Activated T-helper 9 cell treated with anti-CD3 and anti-CD28 coated beads, Interleukin-2, amount 50 U/mL, for 16 hours (primary cell): ENCODE measurements around the gene TRIM50.
A peak's percentile ranks its signal among the peaks of the same experiment; 100 is the strongest.
"Not testable (repeated sequence)": the region's sequence is repeated elsewhere in the genome, so short reads cannot be mapped to it uniquely, and the experiment has no call there.

ENCODE experiments used
- DNase-seq: peaks from one replicate; pipeline ENCODE4 v3.0.0-alpha.2; 2020; ENCODE audit warnings: low read depth

Gene TRIM50

GRCh38 chr7:73313521-73313906 is 14.4 kb downstream of the TRIM50 start:
- DNase-seq, result no peak

DNA sequence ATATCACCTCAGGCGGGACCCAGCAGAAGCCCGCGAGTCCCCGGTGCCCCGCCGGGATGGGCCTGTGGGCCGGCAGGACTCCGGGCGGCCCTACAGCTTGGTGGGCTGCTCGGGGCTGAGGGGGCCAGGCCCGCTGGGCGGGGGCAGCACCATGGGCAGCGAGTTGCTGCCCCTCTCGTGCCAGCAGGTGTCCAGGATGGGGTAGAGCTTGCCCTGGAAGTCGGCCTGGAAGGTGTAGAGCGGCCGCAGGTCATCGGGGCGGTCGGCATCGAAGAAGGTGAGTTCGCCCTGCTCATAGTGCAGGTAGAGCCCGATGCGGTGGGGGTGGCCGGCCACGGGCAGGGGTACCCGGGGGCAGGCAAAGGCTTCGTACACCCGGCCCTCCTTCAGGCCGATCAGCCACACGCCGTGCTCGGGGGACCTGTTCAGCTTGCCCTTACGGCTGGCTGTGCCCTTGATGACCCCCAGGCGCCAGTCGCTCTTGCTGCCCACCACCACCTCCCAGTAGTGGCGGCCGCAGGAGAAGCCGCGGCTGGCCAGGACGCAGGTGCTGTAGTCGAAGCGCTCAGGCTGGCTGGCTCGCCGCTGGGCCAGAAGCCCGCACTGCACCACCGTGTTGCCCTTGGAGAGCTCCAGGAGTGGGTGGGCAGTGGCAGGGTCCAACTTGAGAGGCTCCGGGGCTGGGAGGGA is 14.9 kb downstream of the TRIM50 start:
- DNase-seq, result no peak

- not testable (repeated sequence) for DNase-seq
These were observed 16.5 kb downstream of the TRIM50 start for GRCh38 chr7:73311421-73311820.

DNA sequence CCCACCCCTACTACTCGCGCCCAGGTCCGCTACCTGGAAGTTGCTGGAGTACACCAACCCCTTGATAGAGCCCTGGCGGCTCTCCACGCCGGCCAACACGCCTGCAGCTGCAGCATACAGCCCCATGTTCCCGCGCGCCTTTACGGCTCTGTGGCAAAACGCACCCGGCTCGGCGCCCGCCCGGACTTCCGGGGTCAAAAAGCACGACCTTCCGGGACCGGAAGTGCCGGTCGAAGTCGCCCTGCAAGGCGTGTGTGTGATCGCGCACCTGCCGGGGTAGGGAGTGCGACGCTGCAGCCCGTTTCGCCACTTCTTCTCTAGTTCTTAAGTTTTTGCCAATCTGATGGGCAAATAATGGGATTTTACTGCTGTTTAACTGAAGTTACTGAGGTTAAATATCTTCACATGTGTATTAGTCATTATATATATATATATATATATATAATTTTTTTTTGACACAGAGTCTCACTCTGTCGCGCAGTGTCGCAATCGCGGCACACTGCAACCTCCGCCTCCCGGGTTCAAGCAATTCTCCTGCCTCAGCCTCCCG is 19.1 kb downstream of the TRIM50 start, which contains the start of gene NSUN5:
TSS of gene NSUN5 (minus strand) at position 162 of the 550 bp plus-strand sequence. CDS start at position 126, 36 bp downstream.
- DNase-seq, result peak; percentile 84

DNA sequence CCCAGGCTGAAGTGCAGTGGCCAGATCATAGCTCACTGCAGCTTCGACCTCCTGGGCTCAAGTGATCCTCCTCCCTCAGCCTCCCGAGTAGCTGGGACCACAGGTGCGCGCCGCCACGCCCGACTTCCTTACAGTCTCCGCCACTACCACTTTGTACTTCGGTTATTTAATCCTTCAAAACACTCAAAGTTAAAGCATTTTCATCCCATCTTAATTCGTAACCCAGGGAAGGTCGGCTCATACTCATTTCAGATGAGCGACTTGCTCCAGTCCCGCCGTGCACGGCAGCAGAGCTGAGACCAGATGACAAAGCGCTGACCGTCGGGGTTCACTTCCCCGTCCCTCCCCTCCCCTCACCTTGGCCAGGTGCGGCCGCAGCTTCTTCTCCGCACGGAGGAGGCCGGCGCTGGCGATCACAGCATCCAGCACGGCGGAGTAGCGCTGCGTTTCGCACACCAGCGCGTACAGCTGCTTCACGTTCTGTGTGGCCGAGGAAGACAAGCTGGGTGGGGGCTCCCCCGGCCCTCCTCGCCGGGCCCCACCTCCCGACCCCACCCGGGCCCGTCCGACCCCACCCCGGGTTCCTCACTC is 19.7 kb downstream of the TRIM50 start:
- DNase-seq, result no peak

GRCh38 chr7:73307436-73307835 is 20.4 kb downstream of the TRIM50 start:
- no peak for DNase-seq

DNA sequence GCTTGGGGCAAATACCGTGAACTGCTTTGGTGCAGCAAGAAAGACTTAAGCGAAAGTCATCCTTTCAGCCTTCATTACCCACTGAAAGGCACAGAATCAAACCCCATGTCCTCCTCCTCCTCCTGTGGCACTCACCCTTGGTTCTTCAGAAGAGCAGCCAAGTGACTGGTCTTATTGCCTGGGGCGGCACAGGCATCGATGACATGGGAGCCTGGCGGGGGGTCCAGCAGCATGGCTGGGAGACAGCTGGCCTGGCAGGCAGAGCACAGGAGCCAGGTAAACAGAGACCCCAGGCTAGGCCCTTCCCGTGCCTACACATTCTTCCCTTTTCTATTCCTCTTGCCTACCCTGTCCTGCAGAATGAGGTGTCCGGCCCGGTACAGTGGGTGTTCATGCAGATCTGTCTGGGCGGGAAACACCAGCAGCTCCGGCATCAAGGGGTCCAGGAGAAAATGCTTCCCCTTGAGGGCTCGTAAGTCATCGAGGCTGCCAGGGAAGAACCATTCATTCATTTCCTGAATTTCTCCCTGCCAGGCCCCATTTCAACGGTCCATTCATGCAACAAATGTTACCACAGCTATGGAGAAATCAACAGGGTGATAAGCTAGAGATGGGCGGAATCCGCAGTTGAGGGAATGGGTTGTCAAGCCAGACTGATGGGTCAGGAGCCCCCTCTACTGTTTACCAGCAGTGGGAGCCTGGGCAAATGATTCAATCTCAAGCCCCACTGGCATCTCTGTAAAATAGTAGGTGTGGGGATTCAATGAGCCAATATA is 23.1 kb downstream of the TRIM50 start:
- DNase-seq, result not testable (repeated sequence)

- DNase-seq, result no peak
These were observed 23.8 kb downstream of the TRIM50 start for GRCh38 chr7:73304071-73304470.

DNA sequence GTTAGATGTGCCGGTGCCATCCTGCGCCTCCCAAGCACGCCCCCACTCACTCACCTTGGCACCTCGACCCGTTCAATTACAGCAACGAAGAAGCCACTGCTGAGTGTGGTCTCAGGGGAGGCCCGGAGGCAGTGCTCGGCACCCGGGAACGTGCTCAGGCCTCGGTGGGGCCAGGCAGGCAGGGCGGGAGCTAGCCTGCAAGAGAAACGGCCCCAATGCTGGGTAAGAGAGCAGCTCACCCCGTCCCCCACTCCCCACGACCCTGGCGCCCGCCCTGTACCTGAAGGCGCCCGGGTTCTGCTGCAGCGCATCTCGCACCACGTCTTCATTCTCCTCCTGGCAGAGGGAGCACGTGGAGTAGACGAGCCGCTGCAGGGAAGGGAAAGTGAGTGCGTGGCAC is 24.3 kb downstream of the TRIM50 start:
- no peak for DNase-seq

GRCh38 chr7:73302846-73303245 is 25.0 kb downstream of the TRIM50 start:
- not testable (repeated sequence) for DNase-seq

DNA sequence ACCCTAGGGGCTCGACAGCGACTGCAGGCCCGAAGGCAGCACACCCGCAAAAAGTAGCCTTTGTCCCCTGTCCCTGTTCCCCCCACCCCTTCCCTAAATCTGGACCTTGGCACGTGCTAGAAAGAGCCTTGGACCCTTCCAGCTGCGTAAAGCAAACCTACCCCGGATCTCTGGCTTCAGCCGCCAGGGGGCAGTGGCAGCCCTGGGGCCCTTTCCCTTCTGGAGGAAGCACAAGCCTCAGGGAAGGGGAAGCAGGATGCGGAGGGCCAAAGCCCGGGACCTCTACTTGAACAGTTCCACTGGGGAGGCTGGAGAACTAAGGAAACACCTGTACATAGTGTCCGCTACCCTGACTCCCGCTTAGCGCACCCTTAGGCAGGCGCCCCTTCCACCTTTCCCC is 26.8 kb downstream of the TRIM50 start:
- DNase-seq, result not testable (repeated sequence)

GRCh38 chr7:73299812-73300211 is 28.1 kb downstream of the TRIM50 start:
- not testable (repeated sequence) for DNase-seq

GRCh38 chr7:73297706-73298105 is 30.2 kb downstream of the TRIM50 start:
- not testable (repeated sequence) for DNase-seq

DNA sequence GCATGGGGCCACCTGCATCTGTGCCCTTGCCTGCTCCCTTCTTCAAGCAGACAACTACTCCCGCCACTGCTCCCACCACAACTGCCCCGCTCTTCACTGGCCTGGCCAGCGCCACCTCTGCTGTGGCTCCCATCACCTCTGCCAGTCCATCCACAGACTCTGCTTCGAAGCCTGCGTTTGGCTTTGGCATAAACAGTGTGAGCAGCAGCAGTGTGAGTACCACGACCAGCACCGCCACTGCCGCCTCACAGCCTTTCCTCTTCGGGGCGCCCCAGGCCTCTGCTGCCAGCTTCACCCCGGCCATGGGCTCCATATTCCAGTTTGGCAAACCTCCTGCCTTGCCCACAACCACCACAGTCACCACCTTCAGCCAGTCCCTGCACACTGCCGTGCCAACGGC is 30.6 kb downstream of the TRIM50 start:
- DNase-seq, result not testable (repeated sequence)

GRCh38 chr7:73277210-73277609 is 50.7 kb downstream of the TRIM50 start:
- DNase-seq, result not testable (repeated sequence)

GRCh38 chr7:73267813-73268212 is 60.1 kb downstream of the TRIM50 start:
- DNase-seq, result not testable (repeated sequence)

- DNase-seq, result not testable (repeated sequence)
These were observed 61.0 kb downstream of the TRIM50 start for GRCh38 chr7:73266719-73267368.
